ENCODE measurements around the gene IL1RAP.

The IL1RAP gene

GRCh38 chr3:190541560-190541959, 27.7 kb downstream of the IL1RAP start:
- no peaks in the 10 kb centered on the region for H3K4me1 ChIP-seq
- no peak overlapping the region for H3K27ac ChIP-seq

GRCh38 chr3:190542846-190543245, 29.0 kb downstream of the IL1RAP start:
- Histone ChIP-seq H2AFZ (no peak overlapping the region), H3K79me2 (no peaks in the 10 kb centered on the region), H3K9me3 (ENCODE audit: control insufficient read depth, low read length) (no peaks in the 10 kb centered on the region), H3K4me2 (ENCODE audit: low read length) (no peak overlapping the region), H3K36me3 (ENCODE audit: control insufficient read depth, insufficient read depth, low read length) (no peaks in the 10 kb centered on the region), H3K9ac (no peak overlapping the region), H3K4me3 (ENCODE audit: low read depth, low read length) (no peak overlapping the region), H3K27me3 (ENCODE audit: control insufficient read depth, insufficient read depth, low read length) (no peaks in the 10 kb centered on the region), H3K27ac (no peak overlapping the region), H3K4me1 (no peaks in the 10 kb centered on the region)
- TF ChIP-seq, protein P1, sequence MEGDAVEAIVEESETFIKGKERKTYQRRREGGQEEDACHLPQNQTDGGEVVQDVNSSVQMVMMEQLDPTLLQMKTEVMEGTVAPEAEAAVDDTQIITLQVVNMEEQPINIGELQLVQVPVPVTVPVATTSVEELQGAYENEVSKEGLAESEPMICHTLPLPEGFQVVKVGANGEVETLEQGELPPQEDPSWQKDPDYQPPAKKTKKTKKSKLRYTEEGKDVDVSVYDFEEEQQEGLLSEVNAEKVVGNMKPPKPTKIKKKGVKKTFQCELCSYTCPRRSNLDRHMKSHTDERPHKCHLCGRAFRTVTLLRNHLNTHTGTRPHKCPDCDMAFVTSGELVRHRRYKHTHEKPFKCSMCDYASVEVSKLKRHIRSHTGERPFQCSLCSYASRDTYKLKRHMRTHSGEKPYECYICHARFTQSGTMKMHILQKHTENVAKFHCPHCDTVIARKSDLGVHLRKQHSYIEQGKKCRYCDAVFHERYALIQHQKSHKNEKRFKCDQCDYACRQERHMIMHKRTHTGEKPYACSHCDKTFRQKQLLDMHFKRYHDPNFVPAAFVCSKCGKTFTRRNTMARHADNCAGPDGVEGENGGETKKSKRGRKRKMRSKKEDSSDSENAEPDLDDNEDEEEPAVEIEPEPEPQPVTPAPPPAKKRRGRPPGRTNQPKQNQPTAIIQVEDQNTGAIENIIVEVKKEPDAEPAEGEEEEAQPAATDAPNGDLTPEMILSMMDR (IDR thresholded peaks at IDR 0.05) = no peak

More at GRCh38 chr3:190541560-190541959, 27.7 kb downstream of the IL1RAP start:
- H3K79me2 ChIP-seq = no peaks in the 10 kb centered on the region
- no peak overlapping the region for H3K4me2 ChIP-seq (ENCODE audit: low read length)
- no peaks in the 10 kb centered on the region for H3K36me3 ChIP-seq (ENCODE audit: control insufficient read depth, insufficient read depth, low read length)
- TF ChIP-seq, protein P1 (IDR thresholded peaks at IDR 0.05) = no peak
- H3K9me3 ChIP-seq (ENCODE audit: control insufficient read depth, low read length) = no peaks in the 10 kb centered on the region
- H3K27me3 ChIP-seq (ENCODE audit: control insufficient read depth, insufficient read depth, low read length) = no peaks in the 10 kb centered on the region
- H3K9ac ChIP-seq = no peak overlapping the region
- H2AFZ ChIP-seq = no peak overlapping the region
- H3K4me3 ChIP-seq (ENCODE audit: low read depth, low read length) = no peak overlapping the region

- no peaks in the 10 kb centered on the region for H3K36me3 ChIP-seq (ENCODE audit: control insufficient read depth, insufficient read depth, low read length)
These were observed 29.8 kb downstream of the IL1RAP start for GRCh38 chr3:190543671-190544070.

GRCh38 chr3:190545191-190545590, 31.3 kb downstream of the IL1RAP start:
- no peaks in the 10 kb centered on the region for H3K4me1 ChIP-seq
- H3K9ac ChIP-seq = no peak overlapping the region
- H3K4me3 ChIP-seq (ENCODE audit: low read depth, low read length) = no peak overlapping the region
- no peak overlapping the region for H2AFZ ChIP-seq
- no peaks in the 10 kb centered on the region for H3K9me3 ChIP-seq (ENCODE audit: control insufficient read depth, low read length)
- no peak overlapping the region for H3K4me2 ChIP-seq (ENCODE audit: low read length)
- H3K79me2 ChIP-seq = no peaks in the 10 kb centered on the region
- H3K36me3 ChIP-seq (ENCODE audit: control insufficient read depth, insufficient read depth, low read length) = no peaks in the 10 kb centered on the region
- no peak overlapping the region for H3K27ac ChIP-seq
- H3K27me3 ChIP-seq (ENCODE audit: control insufficient read depth, insufficient read depth, low read length) = no peaks in the 10 kb centered on the region
- TF ChIP-seq, protein P1 (IDR thresholded peaks at IDR 0.05) = no peak

More at GRCh38 chr3:190543671-190544070, 29.8 kb downstream of the IL1RAP start:
- H2AFZ ChIP-seq = no peak overlapping the region
- no peak overlapping the region for H3K4me2 ChIP-seq (ENCODE audit: low read length)
- no peak overlapping the region for H3K27ac ChIP-seq
- H3K27me3 ChIP-seq (ENCODE audit: control insufficient read depth, insufficient read depth, low read length) = no peaks in the 10 kb centered on the region
- H3K4me1 ChIP-seq = no peaks in the 10 kb centered on the region
- no peaks in the 10 kb centered on the region for H3K9me3 ChIP-seq (ENCODE audit: control insufficient read depth, low read length)
- no peak overlapping the region for H3K4me3 ChIP-seq (ENCODE audit: low read depth, low read length)
- no peak overlapping the region for H3K9ac ChIP-seq
- TF ChIP-seq, protein P1 (IDR thresholded peaks at IDR 0.05) = no peak
- no peaks in the 10 kb centered on the region for H3K79me2 ChIP-seq

DNA sequence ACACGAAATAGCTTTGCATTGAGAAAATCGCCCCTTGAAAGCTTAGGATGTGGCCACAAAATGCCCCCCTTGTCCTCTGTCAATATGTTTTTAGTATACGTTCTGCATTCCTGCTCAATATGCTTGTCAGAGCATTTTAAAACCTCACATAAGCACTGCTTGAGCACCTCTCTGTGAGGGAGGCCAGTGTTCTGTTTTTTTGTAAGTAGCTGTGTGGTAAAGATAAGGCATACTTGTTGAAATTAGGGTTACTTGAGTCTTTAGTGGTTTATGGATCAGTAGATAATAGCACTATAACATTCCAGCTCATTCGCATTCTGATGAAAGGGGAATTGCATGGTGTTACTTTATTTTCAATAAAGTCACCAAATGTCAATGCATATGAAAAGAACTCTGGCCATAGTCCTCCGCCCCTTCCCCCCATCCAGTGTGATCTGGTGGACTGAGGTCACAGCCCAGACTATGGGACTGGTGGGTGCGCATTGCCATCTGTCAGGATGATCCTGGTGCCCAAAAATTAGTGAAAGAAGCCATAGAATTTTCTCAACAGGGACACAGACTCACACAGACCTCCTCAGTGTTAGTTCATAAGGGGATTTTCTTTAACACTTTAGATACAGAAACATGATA, 33.1 kb downstream of the IL1RAP start:
- H2AFZ ChIP-seq = no peak overlapping the region
- H3K4me2 ChIP-seq (ENCODE audit: low read length) = no peak overlapping the region
- H3K27ac ChIP-seq = no peak overlapping the region
- H3K4me1 ChIP-seq = no peaks in the 10 kb centered on the region
- no peak overlapping the region for H3K9ac ChIP-seq
- no peaks in the 10 kb centered on the region for H3K79me2 ChIP-seq
- no peaks in the 10 kb centered on the region for H3K36me3 ChIP-seq (ENCODE audit: control insufficient read depth, insufficient read depth, low read length)
- no peaks in the 10 kb centered on the region for H3K9me3 ChIP-seq (ENCODE audit: control insufficient read depth, low read length)
- H3K4me3 ChIP-seq (ENCODE audit: low read depth, low read length) = no peak overlapping the region
- H3K27me3 ChIP-seq (ENCODE audit: control insufficient read depth, insufficient read depth, low read length) = no peaks in the 10 kb centered on the region
- TF ChIP-seq, protein P1 (IDR thresholded peaks at IDR 0.05) = no peak

Data from parathyroid adenoma (tissue), 2 donors.